Liver (tissue), 3 donors: ENCODE data around the gene SLC35C1.

ENCODE experiments used
- CTCF ChIP-seq: fragments of 150-350 bp; IDR thresholded peaks from 2 replicates; pipeline ENCODE4 v1.5.1; 2017; ENCODE audit warnings: improper control_type of control experiment, low read depth, low read length; ENCODE audit not compliant: missing input control
- GABPA ChIP-seq, 2 donors: IDR thresholded peaks in 1 of 2; conservative IDR thresholded peaks in 1 of 2; 2 replicates each; pipeline ENCODE4 v1.6.1; 2016; ENCODE audit warnings: antibody characterized with exemption in 2 of 2, mild to moderate bottlenecking in 1 of 2, moderate library complexity in 1 of 2
- HNF4A ChIP-seq, 2 donors: conservative IDR thresholded peaks; 2 replicates each; pipeline ENCODE4 v1.6.1; 2016; ENCODE audit warnings: antibody characterized with exemption in 2 of 2, mild to moderate bottlenecking in 2 of 2
- MAX ChIP-seq: IDR thresholded peaks from 2 replicates; pipeline ENCODE4 v1.6.1; 2016; ENCODE audit warnings: antibody characterized with exemption
- RXRA ChIP-seq, 2 donors: IDR thresholded peaks; 2 replicates each; pipeline ENCODE4 v1.6.1; 2017 to 2018; ENCODE audit warnings: antibody characterized with exemption in 2 of 2, mild to moderate bottlenecking in 1 of 2
- SP1 ChIP-seq: IDR thresholded peaks from 2 replicates; pipeline ENCODE4 v1.6.1; 2018; ENCODE audit warnings: antibody characterized with exemption, mild to moderate bottlenecking
- TAF1 ChIP-seq: conservative IDR thresholded peaks from 2 replicates; pipeline ENCODE4 v1.6.1; 2016; ENCODE audit warnings: antibody characterized with exemption, mild to moderate bottlenecking
- donor health status: healthy.
- donor health status: healthy.

DNA sequence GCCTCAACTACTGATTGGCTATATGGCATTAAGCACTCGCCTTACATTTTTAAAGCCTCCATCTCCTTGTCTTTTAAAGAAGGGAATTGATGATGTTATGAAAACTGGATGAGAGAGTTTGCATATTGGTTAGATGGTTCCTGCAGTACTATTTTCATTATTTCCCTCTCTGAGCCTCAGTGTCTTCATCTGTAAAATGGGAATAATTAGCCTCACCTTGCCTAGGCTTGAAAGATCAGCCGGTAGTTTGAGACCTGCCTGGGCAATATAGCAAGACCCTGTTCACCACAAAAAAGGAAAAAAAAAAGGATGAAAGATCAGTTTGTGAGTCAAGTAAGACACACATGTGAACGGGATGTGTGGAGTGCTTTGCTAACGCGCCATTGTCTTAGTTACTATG, 35.0 kb upstream of the SLC35C1 start:
- TF ChIP-seq CTCF (no peak), HNF4A (conservative IDR thresholded peaks at IDR 0.05) (no peak), RXRA (IDR thresholded peaks at IDR 0.05) (no peak), TAF1 (no peak), GABPA (IDR thresholded peaks at IDR 0.05 in 1 of 2, conservative IDR thresholded peaks at IDR 0.05 in 1 of 2) (no peak), SP1 (no peak), MAX (no peak)
